SK-N-SH (cell line): ENCODE results near the gene KNSTRN. TPM values are rescaled to one million over a fixed set of nuclear protein-coding genes. Genes with fewer than 3 reads are reported as not detected.

ENCODE experiments used
- CTCF ChIA-PET: fragments of 300-600, 350-600 bp; formaldehyde crosslinking; extraction: SDS; loops from one replicate; lab custom pipeline; 2021; lab: Yijun Ruan, JAX
- POLR2A ChIA-PET: fragments of 350-600 bp; sonication (Branson Sonifier 250); formaldehyde crosslinking; extraction: SDS; loops from one replicate; lab custom pipeline; 2020; ENCODE audit warnings: antibody characterized with exemption, inconsistent platforms; lab: Yijun Ruan, JAX
- DNase-seq: peaks from one replicate; pipeline ENCODE4 v3.0.0; 2012
- H2AFZ ChIP-seq: fragments of 200-600 bp; sonication (generic); 2 replicates; pipeline ENCODE4 v1.8.1; 2016; ENCODE audit warnings: antibody characterized with exemption, mild to moderate bottlenecking, low read depth
- H3F3A ChIP-seq: fragments of 200-600 bp; sonication (generic); replicated peaks from 2 replicates; pipeline ENCODE3; 2016; ENCODE audit warnings: antibody characterized with exemption, mild to moderate bottlenecking; ENCODE audit not compliant: insufficient read depth
- H3K27ac ChIP-seq, 2 experiments: fragments of 200-500 bp in 1 of 2; fragments of 200-600 bp in 1 of 2; sonication (Bioruptor generic) in 1 of 2; sonication (generic), shearing (Covaris generic) in 1 of 2; 2 replicates each; pipeline versions ENCODE4 v1.5.1 to v1.6.1; 2014 to 2016; ENCODE audit warnings: low read depth in 2 of 2, inconsistent platforms in 1 of 2, low read length in 1 of 2, mild to moderate bottlenecking in 1 of 2, mixed read lengths in 1 of 2
- H3K27me3 ChIP-seq: fragments of 200-600 bp; sonication (generic), shearing (Covaris generic); 2 replicates; pipeline ENCODE4 v1.6.1; 2016; ENCODE audit warnings: mixed run types; ENCODE audit not compliant: insufficient read depth
- H3K36me3 ChIP-seq, 2 experiments: fragments of 200-500 bp in 1 of 2; fragments of 200-600 bp in 1 of 2; sonication (Bioruptor generic) in 1 of 2; sonication (generic) in 1 of 2; replicated peaks in 1 of 2; 2 replicates each; pipeline versions ENCODE3 to v1.5.1; 2014 to 2016; ENCODE audit warnings: low read length in 1 of 2, mild to moderate bottlenecking in 1 of 2; ENCODE audit not compliant: insufficient read depth in 2 of 2, control insufficient read depth in 1 of 2
- H3K4me1 ChIP-seq, 2 experiments: fragments of 200-500 bp in 1 of 2; fragments of 200-600 bp in 1 of 2; sonication (Bioruptor generic) in 1 of 2; sonication (generic), shearing (Covaris generic) in 1 of 2; 2 replicates each; pipeline versions ENCODE4 v1.5.1 to v1.6.1; 2014 to 2016; ENCODE audit warnings: low read depth in 1 of 2, low read length in 1 of 2, mixed run types in 1 of 2; ENCODE audit not compliant: insufficient read depth in 2 of 2, control insufficient read depth in 1 of 2
- H3K4me2 ChIP-seq: fragments of 200-600 bp; sonication (generic), shearing (Covaris generic); 2 replicates; pipeline ENCODE4 v1.6.1; 2017; ENCODE audit warnings: mixed run types
- H3K4me3 ChIP-seq, 2 experiments: fragments of 200-500 bp in 1 of 2; fragments of 200-600 bp in 1 of 2; sonication (Bioruptor generic) in 1 of 2; sonication (generic), shearing (Covaris generic) in 1 of 2; 2 replicates each; pipeline versions ENCODE4 v1.5.1 to v1.8.1; 2014 to 2016; ENCODE audit warnings: low read depth in 2 of 2, inconsistent platforms in 1 of 2, low read length in 1 of 2, mild to moderate bottlenecking in 1 of 2, mixed read lengths in 1 of 2, moderate library complexity in 1 of 2
- H3K79me2 ChIP-seq: fragments of 200-600 bp; sonication (generic); 2 replicates; pipeline ENCODE4 v1.8.1; 2017; ENCODE audit warnings: mild to moderate bottlenecking; ENCODE audit not compliant: insufficient read depth
- H3K9ac ChIP-seq: fragments of 200-600 bp; sonication (generic); 2 replicates; pipeline ENCODE4 v1.6.1; 2017; ENCODE audit warnings: mixed run types
- H3K9me2 ChIP-seq: fragments of 200-600 bp; sonication (generic); 2 replicates; pipeline ENCODE4 v1.6.1; 2017; ENCODE audit warnings: mixed run types
- H3K9me3 ChIP-seq: fragments of 200-600 bp; sonication (generic); 2 replicates; pipeline ENCODE4 v1.6.1; 2017; ENCODE audit warnings: mixed run types, mild to moderate bottlenecking, moderate library complexity
- H4K20me1 ChIP-seq: fragments of 200-600 bp; sonication (generic); 2 replicates; pipeline ENCODE4 v1.6.1; 2017; ENCODE audit warnings: mild to moderate bottlenecking, mixed run types; ENCODE audit not compliant: insufficient read depth
- EP300 ChIP-seq, 2 experiments: IDR thresholded peaks; 2 replicates each; pipeline versions ENCODE4 v1.4.0 to v1.6.1; 2012; ENCODE audit warnings: borderline replicate concordance in 1 of 2, low read depth in 1 of 2, low read length in 1 of 2
- MEF2A ChIP-seq: IDR thresholded peaks from 2 replicates; pipeline ENCODE4 v1.4.0; 2012; ENCODE audit warnings: low read depth, borderline replicate concordance
- NFIC ChIP-seq: IDR thresholded peaks from 2 replicates; pipeline ENCODE4 v1.4.0; 2012; ENCODE audit warnings: borderline replicate concordance
- POLR2AphosphoS5 ChIP-seq: IDR thresholded peaks from 2 replicates; pipeline ENCODE4 v1.6.1; 2012; ENCODE audit warnings: low read depth, low read length
- WGBS: methylation state at CpG from one replicate; pipeline ENCODE4 v1.1.6; 2017; ENCODE audit warnings: low lambda C conversion rate; 5-methylcytosine and 5-hydroxymethylcytosine counted together
- polyA plus RNA-seq, 3 experiments: library from polyadenylated mRNA; depleted of rRNA; stranded (reverse); fragments of >200 nt; gene quantifications; 2 replicates each; pipeline ENCODE4 v1.2.3, GENCODE V29; 2012
- TF ChIP-seq, protein P1 (sequence below): IDR thresholded peaks from 2 replicates; pipeline ENCODE4 v1.4.0; 2012; ENCODE audit warnings: low read depth, borderline replicate concordance
- TF ChIP-seq, protein P2 (sequence below): IDR thresholded peaks from 2 replicates; pipeline ENCODE4 v1.4.0; 2012; ENCODE audit warnings: low read depth
- TF ChIP-seq, protein P3 (sequence below): fragments of 150-350 bp; IDR thresholded peaks from 2 replicates; pipeline ENCODE4 v1.6.1; 2017; ENCODE audit warnings: antibody characterized with exemption, low read length, low read depth, borderline replicate concordance

KNSTRN gene
- polyA plus RNA-seq, 1 of the 3 experiments (the other 2 are of a cell fraction) = 25.5 TPM

DNA sequence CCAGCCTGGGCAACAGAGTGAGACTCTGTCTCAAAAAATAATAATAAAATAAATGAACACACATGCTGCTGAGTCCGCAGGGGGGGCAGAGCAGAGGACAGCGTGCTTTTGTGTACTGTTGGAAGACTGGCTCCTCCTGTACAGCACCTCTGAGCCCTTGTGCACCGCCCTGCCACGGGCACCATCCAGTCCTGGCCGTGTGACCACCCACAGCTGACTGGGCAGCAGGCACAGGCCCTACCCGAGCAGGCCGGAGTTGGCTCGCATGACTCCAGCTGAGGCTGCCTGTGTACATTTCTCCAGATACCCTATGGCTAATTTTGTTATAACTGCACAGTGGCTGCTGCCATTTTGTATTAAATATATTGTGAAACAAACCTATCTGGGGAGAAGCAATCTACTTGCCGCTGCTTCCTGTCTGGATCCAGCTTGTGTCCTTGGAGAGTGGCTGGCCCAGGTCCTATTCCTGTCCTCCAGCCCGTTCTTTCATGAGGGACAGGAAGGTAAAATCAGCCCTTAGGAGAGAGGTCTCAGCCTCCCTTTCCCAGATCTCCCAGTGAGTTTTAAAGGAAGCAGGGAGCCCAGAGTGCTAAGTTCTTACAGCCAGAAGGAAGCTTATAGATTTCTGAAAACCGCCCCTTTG lies 37.7 kb downstream of the KNSTRN start:
- H4K20me1 ChIP-seq = no peaks in the 10 kb centered on the region
- H3F3A ChIP-seq = peaks cover 15% of the 10 kb centered on the region
- H3K9me2 ChIP-seq = no peaks in the 10 kb centered on the region
- H2AFZ ChIP-seq = no peak overlapping the region
- H3K4me3 ChIP-seq = no peak overlapping the region
- ChIA-PET CTCF (interaction anchor here (1.0 to 16.9 kb wide), 10 partner anchors 11 to 145 kb away, joined by 3 to 299 read pairs (median 10); partner anchors contain the start of genes CCDC9B and INAFM2), POLR2A (interaction anchor here (0.5 to 1.2 kb wide), 3 partner anchors 14 to 81 kb away, joined by 3 to 4 read pairs (median 3); partner anchors contain the start of gene IVD)
- TF ChIP-seq MEF2A (no peak), POLR2AphosphoS5 (0 out of 2 replicates have a peak, but pooled peaks have one; percentile 2)
- TF ChIP-seq, protein P1, sequence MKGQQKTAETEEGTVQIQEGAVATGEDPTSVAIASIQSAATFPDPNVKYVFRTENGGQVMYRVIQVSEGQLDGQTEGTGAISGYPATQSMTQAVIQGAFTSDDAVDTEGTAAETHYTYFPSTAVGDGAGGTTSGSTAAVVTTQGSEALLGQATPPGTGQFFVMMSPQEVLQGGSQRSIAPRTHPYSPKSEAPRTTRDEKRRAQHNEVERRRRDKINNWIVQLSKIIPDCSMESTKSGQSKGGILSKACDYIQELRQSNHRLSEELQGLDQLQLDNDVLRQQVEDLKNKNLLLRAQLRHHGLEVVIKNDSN = no peak
- TF ChIP-seq, protein P2, sequence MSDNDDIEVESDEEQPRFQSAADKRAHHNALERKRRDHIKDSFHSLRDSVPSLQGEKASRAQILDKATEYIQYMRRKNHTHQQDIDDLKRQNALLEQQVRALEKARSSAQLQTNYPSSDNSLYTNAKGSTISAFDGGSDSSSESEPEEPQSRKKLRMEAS = no peak
- TF ChIP-seq, protein P3, sequence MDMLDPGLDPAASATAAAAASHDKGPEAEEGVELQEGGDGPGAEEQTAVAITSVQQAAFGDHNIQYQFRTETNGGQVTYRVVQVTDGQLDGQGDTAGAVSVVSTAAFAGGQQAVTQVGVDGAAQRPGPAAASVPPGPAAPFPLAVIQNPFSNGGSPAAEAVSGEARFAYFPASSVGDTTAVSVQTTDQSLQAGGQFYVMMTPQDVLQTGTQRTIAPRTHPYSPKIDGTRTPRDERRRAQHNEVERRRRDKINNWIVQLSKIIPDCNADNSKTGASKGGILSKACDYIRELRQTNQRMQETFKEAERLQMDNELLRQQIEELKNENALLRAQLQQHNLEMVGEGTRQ = no peak
- no peak overlapping the region for H3K9ac ChIP-seq
- H3K36me3 ChIP-seq = peaks cover 7 to 12% of the 10 kb centered on the region in 2 experiments
- DNase-seq = no peak
- no peaks in the 10 kb centered on the region for H3K79me2 ChIP-seq
- peaks cover 0 to 20% of the 10 kb centered on the region in 2 experiments; a peak in 1 of 4 replicates for H3K4me1 ChIP-seq
- H3K4me2 ChIP-seq = no peak overlapping the region
- 85% methylated on average over 11 of the region's 11 CpGs for WGBS
- peak overlapping the region in 1 of 2 experiments; percentile 44; a peak in 1 of 4 replicates for H3K27ac ChIP-seq
- H3K27me3 ChIP-seq = no peaks in the 10 kb centered on the region
- no peaks in the 10 kb centered on the region for H3K9me3 ChIP-seq

DNA sequence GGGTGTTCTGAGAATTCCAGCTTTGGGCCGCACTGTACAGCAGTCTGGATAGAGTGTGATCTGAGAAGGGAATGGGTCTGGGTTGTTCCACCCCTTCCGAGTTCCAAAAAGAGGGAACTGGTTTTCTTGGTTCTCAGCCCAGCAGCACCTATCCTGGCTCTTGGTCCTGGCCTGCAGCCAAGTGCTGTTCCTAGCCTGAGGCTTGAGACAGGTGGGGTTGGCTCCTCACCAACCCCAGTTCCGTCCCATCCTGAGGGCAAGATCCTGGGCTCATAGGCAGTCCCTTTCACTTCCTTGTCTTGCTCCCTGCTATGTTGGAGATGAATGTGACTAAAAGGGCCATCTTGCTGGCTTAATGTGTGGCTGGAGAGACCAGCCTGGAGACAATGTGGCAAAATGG lies 38.3 kb downstream of the KNSTRN start:
- H3K27ac ChIP-seq = no peak overlapping the region; a peak in 1 of 4 replicates
- H3K9me2 ChIP-seq = no peaks in the 10 kb centered on the region
- no peak overlapping the region for H3K4me2 ChIP-seq
- peaks cover 15% of the 10 kb centered on the region for H3F3A ChIP-seq
- ChIA-PET CTCF (interaction anchor here (1.0 to 16.9 kb wide), 21 partner anchors 10 to 157 kb away, joined by 3 to 299 read pairs (median 8); partner anchors contain the start of genes CCDC9B, INAFM2 and IVD), POLR2A (interaction anchor here (0.5 kb wide), 1 partner anchor 70 kb away, joined by 4 read pairs; no protein-coding TSS in a partner anchor)
- no peaks in the 10 kb centered on the region for H3K79me2 ChIP-seq
- no peaks in the 10 kb centered on the region for H3K27me3 ChIP-seq
- DNase-seq = no peak
- TF ChIP-seq NFIC = peak; percentile 39; the same call in 1 of the 2 replicates
- no peak for TF ChIP-seq EP300 (IDR thresholded peaks at IDR 0.05; ENCODE audit: borderline replicate concordance in 1 of 2, low read depth in 1 of 2, low read length in 1 of 2)
- H4K20me1 ChIP-seq = no peaks in the 10 kb centered on the region
- no peak overlapping the region for H3K9ac ChIP-seq
- peaks cover 0 to 20% of the 10 kb centered on the region in 2 experiments; a peak in 1 of 4 replicates for H3K4me1 ChIP-seq
- H2AFZ ChIP-seq = no peak overlapping the region
- peaks cover 5 to 6% of the 10 kb centered on the region in 2 experiments for H3K36me3 ChIP-seq
- 96% methylated on average over 3 of the region's 3 CpGs for WGBS
- H3K9me3 ChIP-seq = no peaks in the 10 kb centered on the region
- H3K4me3 ChIP-seq = no peak overlapping the region
